AG08395 (cell line): ENCODE measurements around the gene PRMT7.
A peak's percentile ranks its signal among the peaks of the same experiment; 100 is the strongest.
"Not testable (repeated sequence)": the region's sequence is repeated elsewhere in the genome, so short reads cannot be mapped to it uniquely, and the experiment has no call there.

Experiments
- DNase-seq: peaks from one replicate; pipeline ENCODE4 v3.0.0; 2012; ENCODE audit warnings: mixed read lengths, low spot score

The PRMT7 gene

GRCh38 chr16:68283801-68284598 is 26.8 kb upstream of the PRMT7 start:
- peak; percentile 31 for DNase-seq

GRCh38 chr16:68284847-68285246 is 26.0 kb upstream of the PRMT7 start:
- DNase-seq, result no peak

GRCh38 chr16:68285683-68286082 is 25.1 kb upstream of the PRMT7 start:
- DNase-seq, result no peak

- DNase-seq, result no peak
These were observed 24.4 kb upstream of the PRMT7 start for GRCh38 chr16:68286153-68287074.

- DNase-seq, result peak; percentile 95
These were observed 23.3 kb upstream of the PRMT7 start for GRCh38 chr16:68287276-68288251.

- no peak for DNase-seq
These were observed 22.6 kb upstream of the PRMT7 start for GRCh38 chr16:68288252-68288650.

- DNase-seq, result not testable (repeated sequence)
These were observed 22.0 kb upstream of the PRMT7 start for GRCh38 chr16:68288796-68289195.

- no peak for DNase-seq
These were observed 21.6 kb upstream of the PRMT7 start for GRCh38 chr16:68289202-68289601.

- DNase-seq, result peak; percentile 45
These were observed 21.0 kb upstream of the PRMT7 start for GRCh38 chr16:68289621-68290329.

- no peak for DNase-seq
These were observed 20.4 kb upstream of the PRMT7 start for GRCh38 chr16:68290450-68290849.

GRCh38 chr16:68291227-68291626 is 19.6 kb upstream of the PRMT7 start:
- no peak for DNase-seq

GRCh38 chr16:68292425-68292824 is 18.4 kb upstream of the PRMT7 start:
- DNase-seq, result no peak

- no peak for DNase-seq
These were observed 14.5 kb upstream of the PRMT7 start for GRCh38 chr16:68296291-68296690.

- DNase-seq, result no peak
These were observed 14.1 kb upstream of the PRMT7 start for GRCh38 chr16:68296693-68297092.

- no peak for DNase-seq
These were observed 12.9 kb upstream of the PRMT7 start for GRCh38 chr16:68297908-68298307.

- no peak for DNase-seq
These were observed 12.5 kb upstream of the PRMT7 start for GRCh38 chr16:68298312-68298711.

GRCh38 chr16:68298907-68299561 is 11.8 kb upstream of the PRMT7 start:
- peak; percentile 71 for DNase-seq

GRCh38 chr16:68299571-68300453 is 11.0 kb upstream of the PRMT7 start:
- no peak for DNase-seq

GRCh38 chr16:68300734-68301459 is 9.9 kb upstream of the PRMT7 start:
- no peak for DNase-seq
